SKM-1 (cell line): ENCODE data around the gene ALKBH6.

Experiments
- DNase-seq: peaks from one replicate; lab custom pipeline; 2025; ENCODE audit not compliant: unreplicated experiment; lab: John Stamatoyannopoulos, UW

Gene ALKBH6

DNA sequence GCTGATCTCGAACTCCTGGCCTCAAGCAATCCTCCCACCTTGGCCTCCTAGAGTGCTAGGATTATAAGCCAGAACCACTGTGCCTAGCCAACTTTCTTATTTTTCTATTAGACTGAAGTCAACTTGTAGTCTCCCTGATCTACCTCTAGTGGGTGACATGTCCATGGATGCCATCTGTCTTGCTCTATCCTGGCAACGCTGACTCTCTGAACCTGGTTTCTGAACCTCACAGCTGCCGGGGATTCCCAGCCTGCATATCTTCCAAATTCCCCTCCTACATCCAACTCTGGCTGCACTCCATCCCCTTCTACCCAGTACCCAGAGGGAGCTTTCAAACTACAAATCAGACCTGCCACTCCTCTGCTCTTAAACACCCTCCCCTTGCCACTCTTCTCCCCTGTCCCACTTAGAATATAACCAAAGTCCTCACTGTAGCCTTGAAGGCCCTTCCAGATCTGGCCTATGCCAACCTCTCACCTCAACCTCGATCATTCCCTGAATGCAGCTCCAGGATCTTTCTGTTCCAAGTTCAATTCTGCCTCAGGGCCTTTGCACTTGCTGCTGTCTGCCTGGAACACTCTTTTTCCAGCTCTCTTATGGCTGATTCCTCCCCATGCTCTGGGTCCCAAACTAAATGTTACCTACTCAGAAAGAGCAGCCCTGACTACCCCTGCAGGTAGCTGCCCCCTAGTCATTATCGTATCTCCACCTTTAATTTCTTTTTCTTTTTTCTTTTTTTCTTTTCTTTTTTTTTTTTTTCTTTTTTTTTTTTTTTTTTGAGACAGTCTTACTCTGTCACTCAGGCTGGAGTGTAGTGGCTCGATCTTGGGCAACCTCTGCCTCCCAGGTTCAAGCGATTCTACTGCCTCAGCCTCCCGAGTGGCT lies 16.5 kb upstream of the ALKBH6 start:
- DNase-seq = no peak

DNA sequence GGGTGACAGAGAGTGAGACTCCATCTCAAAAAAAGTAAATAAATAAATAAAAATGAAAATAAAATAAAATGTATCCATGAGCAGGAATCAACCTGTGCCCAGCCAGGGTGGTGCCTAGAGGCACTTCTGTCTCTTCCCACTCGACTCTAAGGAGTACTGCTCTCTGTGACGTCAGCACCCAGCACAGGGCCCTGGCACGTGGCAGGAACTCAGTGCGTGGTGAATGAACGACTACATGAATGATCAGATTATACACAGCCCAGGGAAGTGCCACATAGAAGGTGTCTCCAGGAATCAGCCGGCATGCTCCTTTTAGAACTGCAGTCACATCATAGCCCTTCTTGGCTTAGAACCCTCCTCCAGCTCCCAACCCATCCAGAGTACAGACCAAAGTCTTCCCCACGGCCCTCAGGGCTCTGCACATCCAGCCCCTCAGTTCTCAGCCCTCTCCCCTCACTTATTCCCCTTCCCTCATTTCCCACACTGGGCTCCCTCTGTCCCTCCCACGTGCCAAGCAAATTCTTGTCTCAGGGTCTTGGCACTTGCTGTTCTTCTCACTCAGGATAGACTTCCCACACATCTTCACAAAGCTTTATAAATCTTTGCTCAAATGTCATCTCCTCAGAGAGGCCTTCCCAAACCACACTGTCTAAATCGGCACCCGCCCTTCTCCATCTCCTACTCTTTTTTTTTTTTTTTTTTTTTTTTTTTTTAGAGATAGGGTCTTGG lies 14.5 kb upstream of the ALKBH6 start:
- DNase-seq = no peak

DNA sequence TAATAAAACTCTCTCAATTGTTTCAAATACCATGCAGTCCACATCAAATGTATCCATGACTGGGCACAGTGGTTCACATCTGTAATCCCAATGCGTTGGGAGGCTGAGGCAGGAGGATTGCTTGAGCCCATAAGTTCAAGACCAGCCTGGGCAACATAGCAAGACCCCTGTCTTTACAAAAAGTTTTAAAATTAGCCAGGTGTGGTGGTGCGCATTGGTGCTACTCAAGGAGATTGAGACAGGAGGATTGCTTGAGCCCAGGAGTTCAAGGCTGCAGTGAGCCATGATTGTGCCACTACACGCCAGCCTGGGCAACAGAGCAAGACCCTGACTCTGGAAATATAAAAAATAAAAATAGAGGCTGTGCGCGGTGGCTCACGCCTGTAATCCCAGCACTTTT lies 13.7 kb upstream of the ALKBH6 start:
- DNase-seq = no peak

DNA sequence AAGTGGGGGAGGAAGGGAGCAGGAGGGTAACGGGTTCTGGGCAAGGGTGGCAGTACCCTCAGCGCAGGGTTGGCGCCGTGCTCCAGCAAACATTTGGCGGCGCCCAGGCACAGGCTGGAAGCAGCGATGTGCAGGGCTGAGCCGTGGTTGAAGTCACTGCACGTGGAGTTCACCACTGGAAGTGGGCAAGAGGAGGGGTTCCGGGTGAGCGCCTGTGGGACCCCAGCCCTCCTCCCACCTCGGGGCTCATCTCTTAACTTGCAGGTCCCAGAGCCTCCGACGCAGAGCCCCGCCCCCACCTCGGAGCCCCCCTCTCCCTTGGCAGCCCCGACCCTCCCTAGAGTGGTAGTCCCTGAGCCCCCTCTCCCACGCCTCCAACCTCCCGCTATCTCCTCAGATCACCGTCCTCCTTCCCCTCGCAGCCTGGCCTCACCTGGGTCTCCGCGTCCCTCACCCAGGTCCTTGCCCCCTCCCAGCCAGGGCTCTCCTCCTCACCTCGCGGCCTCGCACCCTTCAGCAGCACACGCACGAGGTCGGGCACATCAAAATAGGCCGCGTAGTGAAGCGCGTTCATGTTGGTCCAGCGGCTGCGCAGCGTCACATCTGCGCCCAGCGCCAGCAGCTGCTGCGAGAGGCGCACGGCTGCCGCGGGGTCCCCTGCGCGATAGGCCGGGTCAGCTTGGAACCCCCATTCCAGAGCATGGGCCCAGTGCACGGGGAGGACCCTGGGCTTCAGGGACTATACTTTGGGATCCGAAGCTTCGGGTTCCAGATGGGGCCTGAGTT lies 12.3 kb upstream of the ALKBH6 start:
- DNase-seq = no peak

DNA sequence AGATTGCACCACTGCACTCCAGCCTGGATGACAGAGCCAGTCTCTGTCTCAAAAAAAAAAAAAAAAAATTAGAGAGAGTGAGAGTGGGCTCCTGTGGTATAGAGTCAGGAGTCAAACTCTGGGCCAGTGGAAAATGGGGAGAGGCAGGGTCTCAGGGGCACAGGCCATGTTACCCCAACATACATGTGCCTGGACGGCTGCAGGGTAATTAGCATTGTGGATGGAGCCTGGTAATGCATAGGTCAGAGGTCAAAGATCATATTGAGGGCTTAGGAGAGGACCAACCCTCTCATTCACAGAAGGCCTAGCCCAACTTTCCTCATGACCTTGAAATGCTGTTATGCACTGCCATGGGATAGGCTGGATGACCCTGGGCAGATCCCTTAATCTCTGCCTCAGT lies 11.5 kb upstream of the ALKBH6 start:
- no peak for DNase-seq

DNA sequence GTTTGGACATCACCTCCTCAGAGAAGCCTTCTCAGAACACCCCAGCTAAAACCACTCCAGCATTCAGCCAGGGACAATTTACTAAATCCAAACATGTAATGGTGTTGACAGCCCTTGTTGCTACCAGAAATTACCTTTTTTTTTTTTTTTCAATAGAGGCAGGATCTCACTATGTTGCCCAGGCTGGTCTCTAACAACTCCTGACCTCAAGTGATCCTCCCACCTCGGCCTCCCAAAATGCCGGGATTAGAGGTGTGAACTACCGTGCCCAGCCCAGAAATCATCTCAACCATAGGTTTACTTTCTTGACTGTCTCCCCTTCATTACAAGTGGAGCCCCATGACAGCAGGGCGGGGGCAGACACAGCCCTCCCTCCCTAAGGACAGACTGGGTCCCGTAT lies 9.4 kb upstream of the ALKBH6 start:
- DNase-seq = no peak

DNA sequence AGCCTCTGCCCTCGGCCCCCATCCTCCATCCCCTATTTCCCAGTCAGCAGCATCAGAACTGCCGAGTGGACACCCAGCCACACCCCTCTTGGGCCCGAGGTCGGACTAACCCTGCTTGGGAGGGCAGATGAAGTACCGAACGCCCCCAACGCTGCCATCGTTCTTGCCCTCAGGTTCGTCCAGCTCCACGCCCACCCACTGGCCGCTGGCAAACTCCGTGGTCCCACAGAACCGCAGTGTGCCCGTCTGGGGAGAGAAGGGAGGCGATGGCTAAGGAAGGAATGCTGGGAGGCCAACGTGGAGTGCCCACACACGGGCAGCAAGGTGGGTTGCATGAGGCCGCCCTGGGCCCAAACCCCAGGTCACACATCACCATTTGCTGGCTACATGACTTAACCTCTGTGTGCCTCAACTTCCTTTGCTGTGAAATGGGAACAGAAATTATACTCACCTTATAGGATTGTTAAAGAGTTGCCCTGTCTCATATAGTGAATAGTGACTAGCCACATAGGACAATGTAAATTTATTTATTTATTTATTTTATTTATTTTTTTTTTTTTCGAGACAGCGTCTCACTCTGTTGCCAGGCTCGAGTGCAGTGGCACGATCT lies 5.2 kb upstream of the ALKBH6 start:
- no peak for DNase-seq

DNA sequence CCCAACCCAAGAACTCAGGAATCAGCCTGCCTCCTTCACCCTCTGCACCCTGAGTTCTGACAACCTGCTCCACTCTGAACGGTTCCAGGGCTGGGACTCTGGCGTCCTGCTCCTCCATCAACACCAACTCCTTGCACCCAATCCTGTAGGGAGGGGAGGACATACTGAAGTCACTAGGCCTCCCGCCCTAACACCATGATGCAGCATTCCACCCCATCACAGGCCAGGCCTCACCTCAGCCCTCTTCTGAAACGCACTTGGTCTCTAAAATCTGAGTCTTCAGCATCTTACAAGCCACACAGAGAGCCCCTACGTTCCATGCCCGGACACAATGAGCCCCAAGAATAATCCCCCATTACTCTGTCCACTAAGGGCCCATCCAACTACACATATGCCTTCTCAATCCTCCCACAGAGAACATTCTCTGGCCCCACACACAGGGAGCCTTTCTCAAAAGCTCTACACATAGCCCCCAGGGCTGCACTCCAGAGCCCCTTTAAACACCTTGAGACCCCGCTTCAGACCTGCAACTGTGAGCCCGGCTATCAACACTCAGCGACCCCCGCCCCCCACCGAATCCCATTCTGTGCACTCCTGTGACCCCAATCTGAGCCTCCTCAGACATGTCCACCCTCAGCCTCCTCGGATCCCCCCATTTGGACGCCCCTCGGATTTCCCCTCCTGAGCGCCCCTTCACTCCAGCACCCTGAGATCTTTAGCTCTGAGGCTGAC lies 567 bp downstream of the ALKBH6 start:
- DNase-seq = no peak

DNA sequence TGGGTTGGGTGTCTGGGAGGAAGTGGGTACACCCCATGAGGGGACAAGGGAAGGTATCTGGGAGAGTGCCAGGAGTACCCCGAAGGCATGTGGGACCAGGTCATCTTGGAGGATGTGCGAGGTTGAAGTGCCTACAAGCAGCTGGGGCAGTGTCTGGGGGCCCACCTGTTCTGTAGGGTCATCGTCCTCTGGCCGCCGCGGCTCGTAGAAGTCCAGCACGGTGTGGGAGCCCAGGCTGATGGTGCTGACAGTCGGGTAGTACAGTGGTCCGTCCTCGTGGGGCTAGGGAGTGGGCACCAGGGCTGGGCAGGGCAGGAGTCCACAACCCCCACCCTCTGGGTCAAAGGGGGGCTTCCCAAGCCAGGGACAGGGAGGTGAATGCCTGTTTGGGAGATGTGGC lies 3.6 kb downstream of the ALKBH6 start:
- no peak for DNase-seq

DNA sequence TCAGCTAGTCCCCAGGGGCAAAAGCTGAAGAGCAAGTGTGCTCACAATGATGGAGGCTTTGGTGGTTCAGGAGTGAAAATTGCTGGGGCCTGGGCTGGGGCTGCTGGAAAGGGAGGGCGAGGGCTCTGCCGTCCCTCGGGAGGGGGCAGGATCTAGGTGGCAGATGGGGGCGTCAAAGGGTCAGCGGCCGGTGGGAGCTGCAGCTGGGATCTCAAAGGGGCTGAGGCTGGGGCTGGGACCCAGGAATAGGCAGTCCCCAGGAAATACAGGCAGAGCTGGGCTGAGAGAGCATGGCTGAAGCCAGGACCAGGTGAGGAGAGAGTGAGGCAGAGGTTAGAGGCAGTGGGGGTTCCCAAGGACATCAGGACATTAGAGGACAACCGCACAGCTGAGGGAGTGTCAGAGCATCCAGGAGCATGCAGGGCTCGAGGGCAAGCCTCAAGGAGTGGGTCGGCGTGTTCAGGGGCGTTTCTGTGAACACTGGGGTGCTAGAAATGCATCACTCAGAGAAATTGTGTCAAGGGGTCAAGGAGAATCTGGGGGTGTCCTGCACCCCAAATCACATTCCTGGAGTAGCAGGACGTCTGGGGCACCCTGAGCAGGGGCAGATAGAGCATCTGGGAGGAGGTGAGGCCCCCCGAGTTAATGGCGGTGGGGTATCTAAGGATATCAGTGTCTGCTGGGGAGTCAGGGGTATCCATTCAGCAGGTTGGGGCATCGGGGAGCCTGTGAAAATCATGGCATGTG lies 4.2 kb downstream of the ALKBH6 start:
- DNase-seq = no peak

DNA sequence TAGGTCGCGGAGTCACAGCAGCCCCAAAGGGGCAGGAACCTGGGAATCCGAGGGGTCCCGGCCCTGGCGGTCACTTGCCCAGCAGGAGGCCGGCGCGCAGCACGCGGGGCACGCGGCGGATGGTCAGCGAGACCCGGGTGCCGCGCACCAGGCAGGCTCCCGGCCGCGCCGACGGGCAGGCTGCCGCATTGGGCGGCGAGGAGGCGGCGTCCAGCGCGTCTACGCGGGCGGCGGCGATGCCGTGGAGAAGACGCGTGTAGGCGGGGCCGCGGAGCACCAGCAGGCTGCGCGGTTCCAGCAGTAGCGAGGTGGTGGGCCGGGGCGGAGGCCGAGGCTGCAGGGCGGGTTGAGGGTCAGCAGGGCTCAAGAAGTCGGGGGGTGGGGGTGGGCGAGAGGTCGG lies 4.8 kb downstream of the ALKBH6 start:
- no peak for DNase-seq

DNA sequence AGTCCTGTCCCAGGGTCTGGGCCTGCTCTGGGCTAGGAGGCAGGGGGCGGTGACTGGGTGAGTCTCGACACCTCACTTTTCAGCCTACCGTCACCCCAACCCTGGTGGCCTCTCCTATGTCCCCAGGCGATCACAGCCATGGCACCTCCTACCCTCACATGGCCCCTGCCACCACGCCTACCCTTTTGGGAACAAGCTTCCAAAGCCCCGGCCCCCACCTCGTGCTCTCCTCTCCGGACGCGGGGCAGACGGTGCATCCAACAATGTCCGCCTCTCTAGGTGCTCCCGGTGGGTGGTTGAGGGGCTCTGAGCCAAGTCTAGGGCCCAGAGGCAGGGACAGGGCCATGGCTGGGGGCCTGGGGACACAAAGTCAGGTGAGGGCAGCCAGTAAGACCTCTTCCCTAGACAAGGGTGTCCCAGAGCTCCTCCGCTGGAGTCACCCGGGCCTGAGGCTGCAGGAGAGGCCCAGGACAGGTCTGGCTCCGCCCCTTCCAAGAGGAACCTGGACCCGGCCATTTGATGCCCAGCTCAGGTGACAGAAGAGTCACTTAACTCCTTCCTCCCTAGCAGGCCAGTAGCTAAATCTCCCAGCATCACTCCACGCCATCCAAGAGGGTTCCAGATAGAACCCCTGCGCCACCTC lies 5.6 kb downstream of the ALKBH6 start, which contains the start of gene SYNE4:
Gene SYNE4, minus strand, starts transcription at position 478 of the 643 bp plus-strand sequence. Its CDS starts 132 bp downstream, at position 346.
- no peak for DNase-seq

DNA sequence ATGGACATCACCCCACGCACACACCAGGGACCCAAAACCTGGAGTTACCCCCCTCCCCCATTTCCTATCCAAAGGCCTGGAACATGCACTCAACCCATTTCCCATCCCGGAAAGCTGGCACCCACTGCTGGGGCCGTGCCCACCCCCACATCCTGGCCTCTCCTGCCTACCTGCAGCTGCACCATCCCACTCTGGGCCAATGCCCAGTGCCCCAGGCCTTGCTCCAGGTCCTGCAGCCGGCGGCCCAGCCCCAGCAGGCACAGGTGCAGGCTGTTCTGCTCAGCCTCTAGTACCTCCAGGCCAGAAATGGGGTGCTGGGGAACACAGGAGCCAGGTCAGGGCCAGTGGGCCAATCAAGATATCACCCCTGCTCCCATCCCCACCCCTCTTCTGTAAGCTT lies 7.1 kb downstream of the ALKBH6 start:
- DNase-seq = no peak

DNA sequence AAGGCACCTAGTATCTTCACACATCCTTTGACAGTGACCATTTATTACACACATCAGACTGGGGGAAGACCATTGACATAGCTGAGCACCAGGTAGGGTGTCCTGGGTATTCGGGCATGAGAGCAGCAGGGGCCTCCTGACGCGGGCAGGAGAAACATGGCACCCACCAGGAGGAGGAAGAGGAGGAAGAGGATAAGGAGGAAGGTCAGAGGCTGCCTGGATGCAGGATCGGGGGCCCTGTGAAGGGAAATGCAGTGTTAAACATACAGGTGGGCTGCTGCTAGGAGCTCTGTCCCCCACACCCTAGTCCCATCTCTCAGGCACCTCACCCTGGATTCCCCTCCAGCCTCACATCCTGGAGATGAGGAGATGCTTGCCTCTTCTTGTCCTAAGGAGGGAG lies 10.7 kb downstream of the ALKBH6 start:
- DNase-seq = no peak

DNA sequence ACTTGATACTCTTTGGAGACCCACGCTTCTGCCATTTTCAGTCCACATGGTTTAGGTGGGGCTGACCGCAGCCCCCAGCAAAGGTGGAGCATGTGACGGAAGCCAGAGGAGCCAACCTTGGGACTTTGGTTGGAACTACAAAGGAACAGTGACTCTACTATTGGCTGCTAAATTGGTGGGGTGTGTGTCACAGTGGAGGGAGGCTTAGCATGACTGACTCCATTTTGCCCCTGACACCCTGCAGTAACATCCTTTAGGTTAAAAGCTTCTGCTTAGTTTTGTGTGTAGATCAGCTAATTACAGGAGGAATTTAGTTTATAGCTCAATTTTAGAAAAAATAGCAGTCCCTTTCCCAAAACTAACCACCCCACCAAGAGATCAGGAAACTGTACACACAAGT lies 12.4 kb downstream of the ALKBH6 start:
- no peak for DNase-seq

DNA sequence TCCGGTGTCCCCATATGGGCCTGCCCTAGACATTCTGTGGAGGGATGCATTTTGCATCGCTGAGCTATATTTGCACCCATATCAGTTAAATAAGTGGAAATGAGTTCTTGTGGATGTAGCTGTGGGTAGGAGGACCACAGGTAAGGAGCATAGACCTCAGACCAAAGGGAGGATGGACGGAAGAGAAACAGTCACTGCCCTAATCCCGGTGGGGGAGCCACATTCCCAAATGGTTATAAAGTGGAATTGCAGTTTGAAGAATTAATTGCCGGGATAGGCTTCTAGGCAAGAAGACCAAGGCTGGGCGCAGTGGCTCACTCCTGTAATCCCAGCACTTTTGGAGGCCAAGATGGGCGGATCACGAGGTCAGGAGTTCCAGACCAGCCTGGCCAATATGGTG lies 17.2 kb downstream of the ALKBH6 start:
- no peak for DNase-seq

DNA sequence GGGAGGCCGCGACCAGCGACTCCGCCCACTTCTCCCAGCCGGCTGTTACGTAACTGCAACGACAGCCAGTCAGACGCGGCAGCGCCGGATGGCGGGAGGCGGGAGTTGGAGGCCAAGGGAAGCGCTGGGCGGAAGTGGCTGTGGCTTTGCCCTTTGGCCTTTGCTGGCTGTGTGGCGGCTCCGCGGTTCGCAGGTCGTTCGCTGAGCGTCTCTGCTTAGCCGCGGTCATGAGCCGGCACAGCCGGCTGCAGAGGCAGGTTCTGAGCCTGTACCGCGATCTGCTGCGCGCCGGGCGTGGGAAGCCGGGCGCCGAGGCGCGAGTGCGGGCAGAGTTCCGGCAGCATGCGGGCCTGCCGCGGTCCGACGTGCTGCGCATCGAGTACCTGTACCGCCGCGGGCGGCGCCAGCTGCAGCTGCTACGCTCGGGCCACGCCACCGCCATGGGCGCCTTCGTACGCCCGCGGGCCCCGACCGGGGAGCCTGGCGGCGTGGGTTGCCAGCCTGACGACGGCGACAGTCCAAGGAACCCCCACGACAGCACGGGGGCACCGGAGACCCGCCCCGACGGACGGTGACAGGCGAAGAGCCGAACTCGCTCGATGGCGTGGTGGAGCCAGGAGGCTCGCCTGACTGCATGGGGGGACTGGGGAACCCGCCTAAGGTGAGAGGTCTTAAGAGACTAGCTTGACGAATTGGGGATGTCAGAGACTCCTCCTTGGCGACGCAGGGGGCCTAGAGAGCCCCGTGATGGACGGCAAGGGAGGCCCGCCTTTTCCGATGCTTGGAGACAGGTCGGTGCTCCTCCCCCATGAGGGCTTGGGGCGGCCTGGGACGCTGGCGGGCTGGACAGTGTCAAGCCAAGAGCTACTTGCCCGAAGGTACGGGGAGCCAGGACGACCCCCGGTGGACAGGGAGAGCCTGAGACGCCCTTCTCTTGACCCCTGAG lies 18.7 kb downstream of the ALKBH6 start, which contains the start of gene SDHAF1:
Gene SDHAF1, plus strand, starts transcription at position 141 of the 946 bp plus-strand sequence. Its CDS starts 87 bp downstream, at position 228.
- DNase-seq = peak; percentile 89
